ENCODE measurements around the gene SERPINA6.

GRCh38 chr14:94357166-94357565 is 34.0 kb upstream of the SERPINA6 start:
- TF ChIP-seq POLR2AphosphoS5 (IDR thresholded peaks at IDR 0.05; ENCODE audit: low read depth, low read length), result no peak
- TF ChIP-seq, protein P1, sequence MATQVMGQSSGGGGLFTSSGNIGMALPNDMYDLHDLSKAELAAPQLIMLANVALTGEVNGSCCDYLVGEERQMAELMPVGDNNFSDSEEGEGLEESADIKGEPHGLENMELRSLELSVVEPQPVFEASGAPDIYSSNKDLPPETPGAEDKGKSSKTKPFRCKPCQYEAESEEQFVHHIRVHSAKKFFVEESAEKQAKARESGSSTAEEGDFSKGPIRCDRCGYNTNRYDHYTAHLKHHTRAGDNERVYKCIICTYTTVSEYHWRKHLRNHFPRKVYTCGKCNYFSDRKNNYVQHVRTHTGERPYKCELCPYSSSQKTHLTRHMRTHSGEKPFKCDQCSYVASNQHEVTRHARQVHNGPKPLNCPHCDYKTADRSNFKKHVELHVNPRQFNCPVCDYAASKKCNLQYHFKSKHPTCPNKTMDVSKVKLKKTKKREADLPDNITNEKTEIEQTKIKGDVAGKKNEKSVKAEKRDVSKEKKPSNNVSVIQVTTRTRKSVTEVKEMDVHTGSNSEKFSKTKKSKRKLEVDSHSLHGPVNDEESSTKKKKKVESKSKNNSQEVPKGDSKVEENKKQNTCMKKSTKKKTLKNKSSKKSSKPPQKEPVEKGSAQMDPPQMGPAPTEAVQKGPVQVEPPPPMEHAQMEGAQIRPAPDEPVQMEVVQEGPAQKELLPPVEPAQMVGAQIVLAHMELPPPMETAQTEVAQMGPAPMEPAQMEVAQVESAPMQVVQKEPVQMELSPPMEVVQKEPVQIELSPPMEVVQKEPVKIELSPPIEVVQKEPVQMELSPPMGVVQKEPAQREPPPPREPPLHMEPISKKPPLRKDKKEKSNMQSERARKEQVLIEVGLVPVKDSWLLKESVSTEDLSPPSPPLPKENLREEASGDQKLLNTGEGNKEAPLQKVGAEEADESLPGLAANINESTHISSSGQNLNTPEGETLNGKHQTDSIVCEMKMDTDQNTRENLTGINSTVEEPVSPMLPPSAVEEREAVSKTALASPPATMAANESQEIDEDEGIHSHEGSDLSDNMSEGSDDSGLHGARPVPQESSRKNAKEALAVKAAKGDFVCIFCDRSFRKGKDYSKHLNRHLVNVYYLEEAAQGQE (IDR thresholded peaks at IDR 0.05; ENCODE audit: insufficient read depth in 1 of 2, low read depth in 2 of 2, low read length in 2 of 2), result no peak

Measured in PFSK-1 (cell line).